CD4-positive, alpha-beta memory T cell (primary cell): ENCODE data around the gene CFAP61. TPM values are rescaled to one million over a fixed set of nuclear protein-coding genes. Genes with fewer than 3 reads are reported as not detected.

Experiments used
- CTCF ChIA-PET: fragments of 350-600 bp; sonication (Branson Sonifier 250); formaldehyde crosslinking; loops from one replicate; lab custom pipeline; 2021; ENCODE audit warnings: inconsistent platforms; ENCODE audit not compliant: partially characterized antibody; lab: Charles Lee
- POLR2A ChIA-PET: fragments of 350-600 bp; sonication (Branson Sonifier 250); formaldehyde crosslinking; loops from one replicate; lab custom pipeline; 2021; ENCODE audit not compliant: partially characterized antibody; lab: Charles Lee
- DNase-seq, 5 donors: peaks; one replicate each; pipeline versions ENCODE4 v3.0.0 to v3.0.0-alpha.2; 2020 to 2022; ENCODE audit warnings: mixed read lengths in 1 of 5
- H3K27ac ChIP-seq: one replicate; pipeline ENCODE4 v1.7.0; 2013; ENCODE audit warnings: low read depth, low read length
- H3K27me3 ChIP-seq: 2 replicates; pipeline ENCODE4 v1.7.0; 2013; ENCODE audit warnings: mild to moderate bottlenecking, low read length, moderate library complexity; ENCODE audit not compliant: insufficient read depth
- H3K36me3 ChIP-seq: 2 replicates; pipeline ENCODE4 v1.7.0; 2013; ENCODE audit warnings: mild to moderate bottlenecking, low read length, moderate library complexity; ENCODE audit not compliant: insufficient read depth
- H3K4me1 ChIP-seq: 2 replicates; pipeline ENCODE4 v1.7.0; 2013; ENCODE audit warnings: mild to moderate bottlenecking, low read length, moderate library complexity; ENCODE audit not compliant: insufficient read depth
- H3K4me3 ChIP-seq, 2 donors: one replicate each; pipeline ENCODE4 v1.7.0; 2013; ENCODE audit warnings: low read length in 2 of 2, mild to moderate bottlenecking in 1 of 2
- H3K9me3 ChIP-seq, 2 donors: one replicate each; pipeline ENCODE4 v1.7.0; 2013; ENCODE audit warnings: low read length in 2 of 2, control low read depth in 1 of 2; ENCODE audit not compliant: control insufficient read depth in 1 of 2
- H3K27ac Mint-ChIP-seq, 7 donors: one replicate each; pipeline ENCODE4 v1.8.0; 2020 to 2021; ENCODE audit warnings: mixed read lengths in 7 of 7, mild to moderate bottlenecking in 6 of 7, inconsistent platforms in 3 of 7, moderate library complexity in 3 of 7
- H3K27me3 Mint-ChIP-seq, 2 donors: one replicate each; pipeline ENCODE4 v1.8.0; 2020 to 2021; ENCODE audit warnings: mixed read lengths in 2 of 2
- H3K36me3 Mint-ChIP-seq, 2 donors: one replicate each; pipeline ENCODE4 v1.8.0; 2020 to 2021; ENCODE audit warnings: mixed read lengths in 2 of 2, inconsistent platforms in 1 of 2, mild to moderate bottlenecking in 1 of 2
- H3K4me1 Mint-ChIP-seq, 4 donors: one replicate each; pipeline ENCODE4 v1.8.0; 2020 to 2021; ENCODE audit warnings: mixed read lengths in 4 of 4, mild to moderate bottlenecking in 1 of 4
- H3K4me3 Mint-ChIP-seq, 8 donors: one replicate each; pipeline ENCODE4 v1.8.0; 2020 to 2021; ENCODE audit warnings: mixed read lengths in 8 of 8, mild to moderate bottlenecking in 7 of 8, moderate library complexity in 6 of 8, inconsistent platforms in 3 of 8
- H3K9me3 Mint-ChIP-seq, 8 donors: one replicate each; pipeline ENCODE4 v1.8.0; 2020 to 2021; ENCODE audit warnings: mixed read lengths in 8 of 8, mild to moderate bottlenecking in 5 of 8, inconsistent platforms in 3 of 8, moderate library complexity in 1 of 8
- intact Hi-C: fragments of 100-400 bp; cut with micrococcal nuclease; formaldehyde crosslinking; loops from one replicate; pipeline ENCODE4 v1.15.1; 2023
- polyA plus RNA-seq, 2 donors: library from polyadenylated mRNA; unstranded; fragments of 300-500 nt; fragmentation: Illumina TruSeq; gene quantifications; one replicate each; pipeline ENCODE4 v1.2.3, GENCODE V29; 2021
- total RNA-seq, 2 experiments: library from RNA; stranded (reverse); gene quantifications; one replicate each; pipeline ENCODE4 v1.2.3, GENCODE V29; 2021

The CFAP61 gene
- total and polyA plus RNA-seq, 4 experiments from 2014 or later: not detected

GRCh38 chr20:20184706-20185105, 132.4 kb downstream of the CFAP61 start:
- peaks cover 0 to 9% (median 2%) of the 10 kb centered on the region in 8 donors for H3K9me3 Mint-ChIP-seq
- no peak overlapping the region for H3K27ac Mint-ChIP-seq
- H3K27me3 Mint-ChIP-seq: no peaks in the 10 kb centered on the region

GRCh38 chr20:20188647-20189046, 136.3 kb downstream of the CFAP61 start:
- H3K36me3 ChIP-seq: no peaks in the 10 kb centered on the region
- Mint-ChIP-seq H3K9me3 (peaks cover 0 to 3% (median 0%) of the 10 kb centered on the region in 8 donors), H3K4me1 (peaks cover 0 to 2% (median under 1%) of the 10 kb centered on the region in 4 donors), H3K36me3 (no peaks in the 10 kb centered on the region), H3K27ac (no peak overlapping the region), H3K4me3 (no peak overlapping the region), H3K27me3 (peaks cover 0 to 2% of the 10 kb centered on the region in 2 donors)
- no peak overlapping the region for H3K4me3 ChIP-seq
- no peak overlapping the region for H3K27ac ChIP-seq
- intact Hi-C loops: no loop called here
- H3K9me3 ChIP-seq: no peaks in the 10 kb centered on the region
- CTCF ChIA-PET: no interaction called here
- POLR2A ChIA-PET: no interaction called here
- no peaks in the 10 kb centered on the region for H3K4me1 ChIP-seq
- H3K27me3 ChIP-seq: no peaks in the 10 kb centered on the region
- DNase-seq: no peak

More at GRCh38 chr20:20184706-20185105, 132.4 kb downstream of the CFAP61 start:
- H3K36me3 Mint-ChIP-seq: no peaks in the 10 kb centered on the region
- no peak overlapping the region for H3K4me3 ChIP-seq
- H3K27me3 ChIP-seq: no peaks in the 10 kb centered on the region
- no peak overlapping the region for H3K27ac ChIP-seq
- H3K9me3 ChIP-seq: no peaks in the 10 kb centered on the region
- ChIA-PET CTCF (no interaction called here), POLR2A (no interaction called here)
- H3K36me3 ChIP-seq: no peaks in the 10 kb centered on the region
- H3K4me1 Mint-ChIP-seq: no peaks in the 10 kb centered on the region
- intact Hi-C loops: no loop called here
- no peak overlapping the region for H3K4me3 Mint-ChIP-seq
- H3K4me1 ChIP-seq: no peaks in the 10 kb centered on the region
- DNase-seq: no peak

DNA sequence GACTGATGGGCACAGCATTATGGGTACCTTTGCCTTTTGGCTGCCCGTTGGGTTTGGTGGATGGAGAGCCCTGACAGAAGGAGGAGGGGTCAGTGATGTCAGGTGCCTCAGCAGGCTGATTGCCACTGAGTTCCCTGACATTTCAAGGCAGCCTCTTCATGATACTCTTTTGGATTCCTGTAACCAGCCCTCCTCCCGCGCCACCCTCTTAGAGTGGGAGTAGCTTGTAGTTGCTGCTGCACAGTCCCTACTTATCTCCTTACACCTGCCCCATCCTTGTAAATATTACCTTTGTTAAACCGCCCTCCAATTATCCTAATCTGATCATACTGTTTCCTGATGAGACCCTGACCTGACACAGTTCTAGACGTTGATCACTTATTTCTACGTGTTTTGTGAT, 140.0 kb downstream of the CFAP61 start:
- Histone ChIP-seq H3K27me3 (no peaks in the 10 kb centered on the region), H3K4me3 (no peak overlapping the region), H3K4me1 (no peaks in the 10 kb centered on the region), H3K9me3 (no peaks in the 10 kb centered on the region), H3K36me3 (no peaks in the 10 kb centered on the region), H3K27ac (no peak overlapping the region)
- H3K9me3 Mint-ChIP-seq: no peaks in the 10 kb centered on the region
- no peak overlapping the region for H3K27ac Mint-ChIP-seq
- CTCF ChIA-PET: no interaction called here
- no peak overlapping the region for H3K4me3 Mint-ChIP-seq
- H3K36me3 Mint-ChIP-seq: no peaks in the 10 kb centered on the region
- POLR2A ChIA-PET: no interaction called here
- peaks cover 3 to 5% of the 10 kb centered on the region in 2 donors for H3K27me3 Mint-ChIP-seq
- no peak for DNase-seq
- intact Hi-C loops: no loop called here
- peaks cover 0 to 2% (median under 1%) of the 10 kb centered on the region in 4 donors for H3K4me1 Mint-ChIP-seq

DNA sequence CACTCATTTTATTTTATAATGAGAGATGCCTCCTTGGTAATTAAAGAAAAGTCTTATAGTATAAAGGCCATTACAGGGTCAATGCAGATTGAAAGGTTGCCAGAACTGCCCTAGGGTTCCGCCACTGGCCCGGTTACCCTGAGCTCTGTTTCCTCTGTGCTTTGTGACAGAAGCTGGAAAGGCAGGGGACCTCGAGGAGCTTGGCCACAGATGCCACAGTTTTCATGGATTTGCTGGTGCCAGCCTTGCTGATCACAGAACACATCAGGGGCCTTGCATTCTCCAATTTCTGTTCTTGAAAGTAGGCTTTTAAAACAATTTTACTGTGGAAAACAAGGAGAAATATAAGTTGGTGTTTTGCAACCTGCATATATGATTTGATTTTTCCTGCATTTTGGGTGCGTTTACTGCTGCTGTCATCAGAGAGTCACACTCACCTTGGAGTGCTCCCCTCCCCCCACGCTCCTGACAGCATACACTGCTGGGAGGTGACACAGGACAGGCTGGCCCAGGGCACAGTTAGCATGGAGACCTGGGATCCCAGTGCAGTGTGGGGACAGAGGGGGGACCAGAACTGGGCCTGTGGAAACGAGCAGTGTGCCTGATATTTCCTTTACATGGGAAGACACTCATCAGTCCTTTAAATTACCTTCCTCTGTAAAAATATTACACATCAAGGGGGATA, 142.8 kb downstream of the CFAP61 start:
- ChIA-PET CTCF (no interaction called here), POLR2A (interaction anchor here (0.6 kb wide), 1 partner anchor 33 kb away, joined by 3 read pairs; no protein-coding TSS in a partner anchor)
- no peaks in the 10 kb centered on the region for H3K9me3 ChIP-seq
- no peak overlapping the region for H3K4me3 ChIP-seq
- H3K9me3 Mint-ChIP-seq: no peaks in the 10 kb centered on the region
- DNase-seq: no peak
- intact Hi-C loops: no loop called here
- no peak overlapping the region for H3K27ac ChIP-seq
- H3K27me3 Mint-ChIP-seq: peaks cover 6 to 7% of the 10 kb centered on the region in 2 donors
- no peaks in the 10 kb centered on the region for H3K27me3 ChIP-seq
- H3K36me3 Mint-ChIP-seq: no peaks in the 10 kb centered on the region
- H3K36me3 ChIP-seq: no peaks in the 10 kb centered on the region
- no peak overlapping the region for H3K4me3 Mint-ChIP-seq
- H3K4me1 Mint-ChIP-seq: peaks cover 0 to 2% (median under 1%) of the 10 kb centered on the region in 4 donors
- H3K4me1 ChIP-seq: no peaks in the 10 kb centered on the region
- no peak overlapping the region for H3K27ac Mint-ChIP-seq

DNA sequence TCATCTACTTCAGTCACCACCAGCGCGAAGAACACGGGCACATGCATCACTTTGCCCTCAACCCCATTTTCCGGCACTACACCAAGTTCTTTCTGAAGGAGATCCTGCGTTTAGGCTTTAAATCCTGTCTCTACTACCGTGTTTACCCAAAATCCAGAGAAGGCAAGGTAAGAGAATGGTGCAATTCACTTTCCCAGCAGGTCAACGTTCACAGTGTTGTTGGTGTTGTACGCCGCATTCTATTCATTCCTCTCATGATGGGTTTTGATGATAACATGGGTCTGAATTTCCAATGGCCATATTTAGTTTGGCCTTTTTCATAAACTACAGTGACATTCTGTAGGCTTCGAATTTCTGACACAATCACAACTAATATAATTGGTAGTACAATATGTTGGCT, 144.3 kb downstream of the CFAP61 start:
- peaks cover 0 to 2% (median under 1%) of the 10 kb centered on the region in 4 donors for H3K4me1 Mint-ChIP-seq
- Histone ChIP-seq H3K4me1 (no peaks in the 10 kb centered on the region), H3K9me3 (no peaks in the 10 kb centered on the region), H3K27me3 (no peaks in the 10 kb centered on the region), H3K36me3 (no peaks in the 10 kb centered on the region), H3K4me3 (no peak overlapping the region), H3K27ac (no peak overlapping the region)
- H3K9me3 Mint-ChIP-seq: no peaks in the 10 kb centered on the region
- no peaks in the 10 kb centered on the region for H3K36me3 Mint-ChIP-seq
- intact Hi-C loops: no loop called here
- H3K4me3 Mint-ChIP-seq: no peak overlapping the region
- ChIA-PET POLR2A (no interaction called here), CTCF (no interaction called here)
- peaks cover 6 to 7% of the 10 kb centered on the region in 2 donors for H3K27me3 Mint-ChIP-seq
- no peak for DNase-seq
- H3K27ac Mint-ChIP-seq: no peak overlapping the region

DNA sequence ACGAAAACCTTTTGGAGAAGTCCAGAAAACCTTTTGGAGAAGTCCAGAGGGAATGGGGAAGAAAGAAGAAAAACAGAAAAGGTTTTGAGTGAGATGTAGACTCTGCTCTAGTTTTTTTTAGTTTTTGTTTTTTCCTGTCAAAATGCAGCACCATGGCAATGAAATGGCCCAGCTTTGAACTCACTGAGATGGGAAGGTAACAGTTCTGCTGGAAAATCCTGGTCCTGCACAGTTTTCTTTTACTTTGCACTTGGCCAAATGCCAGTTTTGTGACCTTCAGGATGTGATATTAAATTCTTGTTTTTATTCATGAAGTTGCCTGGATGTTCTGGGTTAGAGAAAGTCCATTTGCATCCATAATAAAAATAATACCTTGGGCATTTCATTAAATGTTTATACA, 145.7 kb downstream of the CFAP61 start:
- Mint-ChIP-seq H3K36me3 (no peaks in the 10 kb centered on the region), H3K4me3 (no peak overlapping the region), H3K9me3 (no peaks in the 10 kb centered on the region), H3K27ac (no peak overlapping the region), H3K4me1 (no peaks in the 10 kb centered on the region), H3K27me3 (peaks cover 4 to 9% of the 10 kb centered on the region in 2 donors)
- H3K27me3 ChIP-seq: no peaks in the 10 kb centered on the region
- CTCF ChIA-PET: no interaction called here
- POLR2A ChIA-PET: no interaction called here
- no peak overlapping the region for H3K4me3 ChIP-seq
- intact Hi-C loops: no loop called here
- H3K27ac ChIP-seq: no peak overlapping the region
- H3K9me3 ChIP-seq: no peaks in the 10 kb centered on the region
- DNase-seq: no peak
- no peaks in the 10 kb centered on the region for H3K4me1 ChIP-seq
- H3K36me3 ChIP-seq: no peaks in the 10 kb centered on the region

DNA sequence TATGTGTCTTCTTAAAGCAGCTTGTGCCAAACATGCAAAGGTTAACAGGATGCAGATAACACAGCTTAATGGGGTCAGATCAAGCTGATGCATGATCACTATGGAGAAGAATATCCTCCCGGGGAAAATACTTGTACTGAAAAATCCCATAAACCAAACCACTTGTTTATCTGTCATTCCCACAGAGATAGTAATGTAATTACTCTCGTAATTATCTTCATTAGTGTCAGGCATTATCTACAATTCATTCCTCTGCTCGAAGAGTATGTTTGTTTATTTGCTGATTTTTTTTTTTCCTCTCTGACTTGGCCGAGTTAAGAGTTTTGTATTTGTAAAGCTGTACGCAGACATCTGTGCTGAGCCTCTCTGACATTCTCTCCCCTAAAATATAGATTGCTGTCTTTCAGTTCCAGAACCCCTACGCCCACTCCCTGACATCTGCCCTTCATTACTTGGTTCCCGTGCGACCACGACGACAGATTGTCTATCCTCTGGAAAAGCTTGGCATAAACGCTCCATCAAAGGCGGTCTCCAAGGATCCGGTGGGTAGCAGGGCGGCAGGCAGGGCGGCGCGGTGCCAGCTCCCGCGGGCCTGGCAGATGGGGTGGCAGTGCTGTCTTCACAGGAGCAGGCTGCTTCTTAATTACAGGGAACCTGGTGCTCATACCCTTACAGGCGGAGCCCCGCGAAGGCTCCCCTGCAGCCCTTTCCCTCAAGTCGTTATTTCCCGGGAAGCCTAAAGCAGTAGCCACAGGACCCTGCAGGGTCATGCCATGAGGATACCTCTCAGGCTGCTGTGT, 147.2 kb downstream of the CFAP61 start:
- CTCF ChIA-PET: no interaction called here
- H3K4me1 Mint-ChIP-seq: no peaks in the 10 kb centered on the region
- no peaks in the 10 kb centered on the region for H3K27me3 ChIP-seq
- no peaks in the 10 kb centered on the region for H3K36me3 ChIP-seq
- H3K27me3 Mint-ChIP-seq: peaks cover 7 to 15% of the 10 kb centered on the region in 2 donors
- no peak overlapping the region for H3K4me3 ChIP-seq
- no peak overlapping the region for H3K27ac ChIP-seq
- H3K9me3 ChIP-seq: no peaks in the 10 kb centered on the region
- H3K4me1 ChIP-seq: no peaks in the 10 kb centered on the region
- H3K27ac Mint-ChIP-seq: no peak overlapping the region
- POLR2A ChIA-PET: no interaction called here
- H3K9me3 Mint-ChIP-seq: no peaks in the 10 kb centered on the region
- H3K36me3 Mint-ChIP-seq: no peaks in the 10 kb centered on the region
- no peak overlapping the region for H3K4me3 Mint-ChIP-seq
- DNase-seq: no peak
- intact Hi-C loops: no loop called here
